Astrocyte of the spinal cord (primary cell): ENCODE results near the gene SLX9.
"Not testable (repeated sequence)": the region's sequence is repeated elsewhere in the genome, so short reads cannot be mapped to it uniquely, and the experiment has no call there.

Source experiments
- DNase-seq: peaks from one replicate; pipeline ENCODE4 v3.0.0; 2011; ENCODE audit warnings: low read depth, low spot score
- H3K4me3 ChIP-seq: 2 replicates; pipeline ENCODE4 v1.5.1; 2011; ENCODE audit warnings: low read depth, mild to moderate bottlenecking, low read length, moderate library complexity
- CTCF ChIP-seq: IDR thresholded peaks from 2 replicates; pipeline ENCODE4 v1.5.1; 2012; ENCODE audit warnings: low read depth, mild to moderate bottlenecking, low read length, inconsistent platforms
- in situ Hi-C: cut with HindIII; loops from 2 replicates; pipeline ENCODE4 v1.10.0; 2017; ENCODE audit warnings: low sequenced_read_pairs

Gene SLX9

DNA sequence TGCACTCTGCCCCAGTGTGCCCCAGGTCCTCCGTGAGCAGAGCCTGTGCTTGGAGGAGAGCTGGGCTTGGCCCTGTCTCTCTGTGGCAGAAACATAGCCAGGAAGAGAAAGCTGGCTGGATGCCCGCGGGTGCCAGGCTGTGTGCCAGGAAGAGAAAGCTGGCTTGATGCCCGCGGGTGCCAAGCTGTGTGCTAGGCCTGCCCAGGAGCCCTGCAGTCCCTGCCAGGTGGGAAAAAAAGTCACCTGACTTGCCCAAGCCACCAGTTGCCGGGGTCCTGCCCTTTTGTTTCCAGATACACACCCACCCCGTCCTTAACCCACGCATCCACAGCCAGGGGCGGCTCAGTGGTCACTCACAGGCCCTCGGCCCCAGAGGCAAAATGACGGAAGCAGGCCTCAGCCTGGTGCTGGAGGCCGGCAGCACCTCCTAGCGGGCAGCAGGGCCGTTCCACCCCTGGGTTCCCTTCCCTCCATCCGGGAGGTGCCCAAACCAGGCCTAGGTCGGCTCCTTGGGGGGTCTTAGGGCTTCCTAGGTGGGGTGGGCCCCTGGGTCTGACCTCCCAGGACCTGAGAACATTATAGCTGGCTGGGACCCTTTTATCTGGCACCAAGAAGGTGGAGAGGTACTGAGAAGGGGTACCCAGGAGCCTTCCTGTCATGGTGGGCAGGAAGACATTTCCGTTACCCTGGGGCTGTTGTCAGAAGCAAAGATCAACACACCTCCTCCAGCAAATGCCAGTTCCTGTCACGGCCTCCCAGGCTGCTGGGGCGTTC is 28.3 kb upstream of the SLX9 start:
- peak; percentile 23 for TF ChIP-seq CTCF
- no peak overlapping the region for H3K4me3 ChIP-seq
- DNase-seq, result no peak
- in situ Hi-C loops, result no loop called here

DNA sequence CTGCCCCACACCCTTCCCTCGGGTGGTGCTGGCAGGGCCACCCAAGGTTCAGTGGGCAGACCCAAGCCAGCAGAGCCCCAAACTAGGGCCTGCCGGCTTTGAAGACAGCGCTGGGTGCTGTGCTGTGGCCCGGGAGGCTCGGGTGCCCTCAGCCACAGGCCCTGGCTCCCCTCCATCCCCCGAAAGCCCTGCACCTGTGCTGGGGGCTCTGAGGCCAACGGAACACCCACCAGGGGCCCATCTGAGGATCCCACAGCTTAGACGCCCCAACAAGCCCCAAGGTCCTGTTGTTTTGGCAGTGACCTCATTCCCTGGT is 27.7 kb upstream of the SLX9 start:
- DNase-seq, result no peak
- no peak overlapping the region for H3K4me3 ChIP-seq
- TF ChIP-seq CTCF, result no peak
- in situ Hi-C loops, result no loop called here

DNA sequence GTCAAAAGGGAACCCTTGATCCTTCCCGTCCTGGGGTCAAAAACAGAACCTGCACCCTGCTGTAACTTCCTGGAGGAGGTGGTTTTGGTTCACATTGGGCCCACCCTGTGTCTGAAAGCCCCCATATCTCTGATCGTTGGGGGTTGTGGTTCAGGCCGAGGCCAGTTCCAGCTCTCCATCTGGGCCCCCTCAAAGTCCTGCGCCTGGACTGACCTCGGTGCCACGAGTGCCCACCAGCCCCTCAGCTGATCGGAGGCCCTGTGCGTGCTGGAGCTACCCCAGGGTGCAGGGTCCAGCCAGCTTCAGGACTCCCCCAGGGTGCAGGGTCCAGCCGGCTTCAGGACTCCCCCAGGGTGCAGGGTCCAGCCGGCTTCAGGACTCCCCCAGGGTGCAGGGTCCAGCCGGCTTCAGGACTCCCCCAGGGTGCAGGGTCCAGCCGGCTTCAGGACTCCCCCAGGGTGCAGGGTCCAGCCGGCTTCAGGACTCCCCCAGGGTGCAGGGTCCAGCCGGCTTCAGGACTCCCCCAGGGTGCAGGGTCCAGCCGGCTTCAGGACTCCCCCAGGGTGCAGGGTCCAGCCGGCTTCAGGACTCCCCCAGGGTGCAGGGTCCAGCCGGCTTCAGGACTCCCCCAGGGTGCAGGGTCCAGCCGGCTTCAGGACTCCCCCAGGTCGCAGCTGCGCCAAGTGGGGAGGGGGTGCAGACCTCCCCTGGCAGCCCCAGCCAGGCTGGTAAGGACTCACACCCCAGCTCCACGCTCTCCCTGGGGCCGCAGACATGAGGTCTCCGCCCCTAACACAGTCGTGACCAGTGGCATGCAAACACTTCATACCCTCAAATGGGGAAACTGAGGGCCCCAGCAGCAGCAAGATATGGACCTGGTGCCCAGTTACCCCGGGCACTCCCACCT is 27.1 kb upstream of the SLX9 start:
- DNase-seq, in situ Hi-C loops, H3K4me3 ChIP-seq: not testable (repeated sequence)

GRCh38 chr21:44913425-44914175 is 26.2 kb upstream of the SLX9 start:
- no peak for DNase-seq
- no peak overlapping the region for H3K4me3 ChIP-seq
- no peak for TF ChIP-seq CTCF
- in situ Hi-C loops, result no loop called here

GRCh38 chr21:44914176-44914874 is 25.5 kb upstream of the SLX9 start:
- H3K4me3 ChIP-seq, result no peak overlapping the region
- in situ Hi-C loops, result no loop called here
- TF ChIP-seq CTCF, result no peak
- no peak for DNase-seq

DNA sequence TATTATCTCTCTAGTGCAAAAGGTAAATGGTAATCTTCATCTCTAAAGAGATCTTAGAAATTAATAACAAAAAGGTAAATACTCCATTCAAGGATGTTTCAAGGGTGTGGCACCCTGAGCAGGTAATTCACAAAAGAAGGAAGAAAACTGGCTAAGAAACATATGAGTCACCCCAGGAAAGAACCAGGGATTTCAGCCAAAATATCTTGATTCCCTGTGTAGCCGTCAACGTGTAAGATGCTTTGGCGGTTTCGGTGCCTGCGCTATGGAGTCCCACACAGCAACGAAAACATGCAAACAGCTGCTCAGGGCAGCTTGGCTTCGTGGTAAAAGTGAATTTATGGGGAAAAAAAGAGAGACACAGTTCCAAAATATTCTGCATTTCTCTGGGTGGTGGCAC is 22.9 kb upstream of the SLX9 start:
- in situ Hi-C loops, result no loop called here
- no peak for TF ChIP-seq CTCF
- no peak for DNase-seq
- H3K4me3 ChIP-seq, result no peak overlapping the region
